ENCODE results near the gene VPS26A. TPM values are rescaled to one million over a fixed set of nuclear protein-coding genes. Genes with fewer than 3 reads are reported as not detected.

VPS26A gene
- total and polyA plus RNA-seq, 2 donors (not counting 3 experiments of a cell fraction or from before 2014, with no cell fraction given): 11.7 to 60.3 TPM

DNA sequence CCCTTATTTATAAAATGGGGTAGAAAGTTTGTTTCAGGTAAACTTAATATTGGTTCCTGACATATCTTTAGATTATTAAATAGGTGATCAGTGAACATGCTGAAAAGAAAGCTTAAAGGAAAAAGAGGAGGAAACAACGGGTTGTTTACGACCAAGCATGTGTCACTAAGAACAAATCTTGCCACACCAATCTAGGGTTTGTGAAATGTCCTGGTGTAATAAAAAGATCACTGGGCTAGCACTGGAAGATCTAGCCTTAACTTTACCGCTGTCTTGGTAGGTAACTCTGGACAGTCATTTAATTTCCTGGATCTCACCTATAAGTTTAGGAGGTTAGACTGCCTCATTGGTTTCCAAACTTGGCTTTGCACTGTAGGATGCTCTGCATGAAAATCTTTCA is 19.0 kb downstream of the VPS26A start:
- Histone ChIP-seq H3K9me1 (replicated peaks; ENCODE audit: control insufficient read depth, extremely low read depth, insufficient read depth, low read length) (peaks cover 2% of the 10 kb centered on the region), H4K20me1 (replicated peaks; ENCODE audit: control insufficient read depth, extremely low read depth, insufficient read depth, low read length) (no peaks in the 10 kb centered on the region), H3K27ac (ENCODE audit: insufficient read depth, low read depth, low read length) (no peak overlapping the region), H3K9ac (replicated peaks; ENCODE audit: extremely low read depth, insufficient read depth, low read length) (no peak overlapping the region), H3K27me3 (ENCODE audit: control insufficient read depth in 2 of 2, insufficient read depth in 2 of 2, low read length in 2 of 2) (no peaks in the 10 kb centered on the region), H3K4me2 (ENCODE audit: insufficient read depth, low read length) (no peak overlapping the region), H3K9me3 (replicated peaks; ENCODE audit: control insufficient read depth, insufficient read depth, low read length) (no peaks in the 10 kb centered on the region), H3K4me1 (ENCODE audit: control insufficient read depth, extremely low read depth, insufficient read depth, low read length) (no peaks in the 10 kb centered on the region), H3K4me3 (replicated peaks in 1 of 3; ENCODE audit: insufficient read depth in 1 of 3, low read depth in 1 of 3, low read length in 3 of 3) (no peak overlapping the region), H3K79me2 (ENCODE audit: control insufficient read depth, insufficient read depth, low read length) (peaks cover 63% of the 10 kb centered on the region), H2AFZ (ENCODE audit: low read depth, low read length) (no peak overlapping the region), H3K36me3 (ENCODE audit: control insufficient read depth in 2 of 2, extremely low read depth in 1 of 2, insufficient read depth in 2 of 2, low read length in 2 of 2) (no peaks in the 10 kb centered on the region)
- POLR2A ChIA-PET: interaction anchor here (0.6 kb wide), 1 partner anchor 14 kb away, joined by 5 read pairs; no protein-coding TSS in a partner anchor
- no peak for FAIRE-seq
- BruUV-seq (replicated peaks): no TSS peak
- CTCF ChIA-PET: interaction anchor here (1.2 to 1.3 kb wide), 3 partner anchors 8 to 162 kb away, joined by 4 to 6 read pairs (median 4); no protein-coding TSS in a partner anchor
- intact Hi-C loops (cut with micrococcal nuclease) (no loop called here), dilution Hi-C loops (cut with MboI; ENCODE audit: extremely low pct_ligation_motif_present, low sequenced_read_pairs) (no loop called here)
- DNase-seq (ENCODE audit: low read depth, low spot score): no peak
- TF ChIP-seq MYC (IDR thresholded peaks at IDR 0.05; ENCODE audit: low read depth, low read length): no peak

DNA sequence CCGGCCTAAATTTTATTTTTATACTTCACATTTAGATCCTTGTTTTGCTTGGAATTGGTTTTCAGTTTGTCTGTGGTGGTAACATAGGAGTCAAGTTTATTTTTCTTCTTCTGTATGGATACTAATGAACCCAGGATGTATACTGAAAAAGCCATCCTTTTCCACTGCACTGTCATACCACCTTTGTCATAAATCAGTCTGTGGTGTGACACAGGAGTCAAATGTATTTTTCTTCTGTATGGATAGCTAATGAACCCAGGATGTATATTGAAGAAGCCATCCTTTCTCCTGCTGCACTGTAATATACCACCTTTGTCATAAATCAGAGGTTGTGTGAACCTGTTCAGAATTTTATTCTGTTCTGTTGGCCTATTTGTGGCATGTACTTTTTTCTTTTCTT is 21.4 kb downstream of the VPS26A start:
- Histone ChIP-seq H2AFZ (ENCODE audit: low read depth, low read length) (no peak overlapping the region), H3K27ac (ENCODE audit: insufficient read depth, low read depth, low read length) (no peak overlapping the region), H3K36me3 (ENCODE audit: control insufficient read depth in 2 of 2, extremely low read depth in 1 of 2, insufficient read depth in 2 of 2, low read length in 2 of 2) (no peaks in the 10 kb centered on the region), H3K9me3 (replicated peaks; ENCODE audit: control insufficient read depth, insufficient read depth, low read length) (no peaks in the 10 kb centered on the region), H3K27me3 (ENCODE audit: control insufficient read depth in 2 of 2, insufficient read depth in 2 of 2, low read length in 2 of 2) (no peaks in the 10 kb centered on the region), H3K9me1 (replicated peaks; ENCODE audit: control insufficient read depth, extremely low read depth, insufficient read depth, low read length) (peaks cover 2% of the 10 kb centered on the region), H3K9ac (replicated peaks; ENCODE audit: extremely low read depth, insufficient read depth, low read length) (no peak overlapping the region), H3K4me1 (ENCODE audit: control insufficient read depth, extremely low read depth, insufficient read depth, low read length) (no peaks in the 10 kb centered on the region), H3K79me2 (ENCODE audit: control insufficient read depth, insufficient read depth, low read length) (peaks cover 64% of the 10 kb centered on the region), H3K4me3 (replicated peaks in 1 of 3; ENCODE audit: insufficient read depth in 1 of 3, low read depth in 1 of 3, low read length in 3 of 3) (no peak overlapping the region), H3K4me2 (ENCODE audit: insufficient read depth, low read length) (no peak overlapping the region), H4K20me1 (replicated peaks; ENCODE audit: control insufficient read depth, extremely low read depth, insufficient read depth, low read length) (no peaks in the 10 kb centered on the region)
- FAIRE-seq (no peak), DNase-seq (ENCODE audit: low read depth, low spot score) (no peak)
- ChIA-PET CTCF (no interaction called here), POLR2A (interaction anchor here (0.7 kb wide), 1 partner anchor 183 kb away, joined by 3 read pairs; no protein-coding TSS in a partner anchor)
- TF ChIP-seq JUN (IDR thresholded peaks at IDR 0.05; ENCODE audit: borderline replicate concordance, insufficient read depth, insufficient read length, low read depth): no peak
- no peak for TF ChIP-seq POLR2A (IDR thresholded peaks at IDR 0.05; ENCODE audit: low read depth, low read length)
- TF ChIP-seq, protein P1, sequence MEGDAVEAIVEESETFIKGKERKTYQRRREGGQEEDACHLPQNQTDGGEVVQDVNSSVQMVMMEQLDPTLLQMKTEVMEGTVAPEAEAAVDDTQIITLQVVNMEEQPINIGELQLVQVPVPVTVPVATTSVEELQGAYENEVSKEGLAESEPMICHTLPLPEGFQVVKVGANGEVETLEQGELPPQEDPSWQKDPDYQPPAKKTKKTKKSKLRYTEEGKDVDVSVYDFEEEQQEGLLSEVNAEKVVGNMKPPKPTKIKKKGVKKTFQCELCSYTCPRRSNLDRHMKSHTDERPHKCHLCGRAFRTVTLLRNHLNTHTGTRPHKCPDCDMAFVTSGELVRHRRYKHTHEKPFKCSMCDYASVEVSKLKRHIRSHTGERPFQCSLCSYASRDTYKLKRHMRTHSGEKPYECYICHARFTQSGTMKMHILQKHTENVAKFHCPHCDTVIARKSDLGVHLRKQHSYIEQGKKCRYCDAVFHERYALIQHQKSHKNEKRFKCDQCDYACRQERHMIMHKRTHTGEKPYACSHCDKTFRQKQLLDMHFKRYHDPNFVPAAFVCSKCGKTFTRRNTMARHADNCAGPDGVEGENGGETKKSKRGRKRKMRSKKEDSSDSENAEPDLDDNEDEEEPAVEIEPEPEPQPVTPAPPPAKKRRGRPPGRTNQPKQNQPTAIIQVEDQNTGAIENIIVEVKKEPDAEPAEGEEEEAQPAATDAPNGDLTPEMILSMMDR (IDR thresholded peaks at IDR 0.05; ENCODE audit: extremely low read depth in 1 of 2, insufficient read depth in 1 of 2, low read depth in 1 of 2, low read length in 2 of 2): no peak
- TF ChIP-seq MYC (IDR thresholded peaks at IDR 0.05; ENCODE audit: low read depth, low read length): no peak
- no peak for TF ChIP-seq FOS (IDR thresholded peaks at IDR 0.05; ENCODE audit: borderline replicate concordance, insufficient read depth, low read length)
- no peak for TF ChIP-seq EZH2 (IDR thresholded peaks at IDR 0.05; ENCODE audit: borderline replicate concordance, low read depth, low read length, severe bottlenecking)
- TF ChIP-seq POLR2AphosphoS5 (IDR thresholded peaks at IDR 0.05; ENCODE audit: insufficient read depth, low read depth, low read length): no peak
- TF ChIP-seq, protein P2, sequence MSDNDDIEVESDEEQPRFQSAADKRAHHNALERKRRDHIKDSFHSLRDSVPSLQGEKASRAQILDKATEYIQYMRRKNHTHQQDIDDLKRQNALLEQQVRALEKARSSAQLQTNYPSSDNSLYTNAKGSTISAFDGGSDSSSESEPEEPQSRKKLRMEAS (IDR thresholded peaks at IDR 0.05; ENCODE audit: insufficient read depth, insufficient read length): no peak
- dilution Hi-C loops (cut with MboI; ENCODE audit: extremely low pct_ligation_motif_present, low sequenced_read_pairs) (no loop called here), intact Hi-C loops (cut with micrococcal nuclease) (no loop called here)
- no TSS peak for BruUV-seq (replicated peaks)
